Measurements from ENCODE around the gene TREM1. TPM values are rescaled to one million over a fixed set of nuclear protein-coding genes. Genes with fewer than 3 reads are reported as not detected.

Gene TREM1
- 1 to 10 TPM in 1 of 4 donors, not detected in 3; 2.1 TPM for total RNA-seq

DNA sequence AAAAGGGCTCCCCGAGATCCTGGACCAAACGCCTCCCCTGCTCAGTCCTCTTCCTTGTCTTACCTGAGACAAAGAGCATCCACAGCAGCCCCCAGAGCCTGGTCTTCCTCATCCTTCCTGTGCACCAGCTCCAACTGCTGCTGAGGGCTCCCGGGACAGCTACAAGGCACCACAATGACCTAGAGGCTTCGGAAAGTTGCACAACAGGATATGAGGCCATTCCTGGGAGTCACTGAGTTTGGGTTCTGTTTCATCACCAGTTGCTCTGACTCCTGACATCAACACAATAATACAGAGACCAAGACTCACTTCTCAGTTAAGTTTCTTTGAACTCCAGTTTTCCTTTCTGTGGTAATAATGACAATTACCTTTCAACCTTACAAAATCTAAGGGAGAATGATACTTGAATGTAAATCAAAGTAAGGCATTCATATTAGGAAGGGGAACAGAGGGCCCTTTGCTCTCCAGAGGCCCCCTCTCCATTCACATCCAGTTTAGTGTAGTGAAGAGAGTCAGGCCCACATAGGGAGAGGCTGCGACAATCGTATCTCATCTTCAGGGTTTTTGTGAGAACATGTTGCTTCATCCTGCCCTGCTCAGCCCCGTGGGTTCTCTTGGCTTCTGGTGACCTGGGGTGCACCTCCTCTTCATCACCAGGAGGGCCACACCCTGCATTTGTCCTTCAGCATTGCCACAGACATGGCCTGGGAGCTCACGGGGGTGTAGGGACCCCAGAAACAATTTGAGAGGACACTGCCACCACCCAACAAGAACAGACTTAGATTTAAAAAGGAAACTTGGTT is at the start of gene TREM1:
TREM1 (minus strand) TSS at position 139 of the 803 bp plus-strand sequence; CDS start at position 112, 27 bp downstream.
- Histone ChIP-seq H3K4me1 (no peaks in the 10 kb centered on the region), H3K4me3 (no peak within 1 kb of the TSS), H3K27me3 (no peaks in the 10 kb centered on the region), H3K9me3 (no peaks in the 10 kb centered on the region), H3K36me3 (no peaks in the 10 kb centered on the region), H3K27ac (peak within 1 kb of the TSS in 2 of 4 donors; percentile 22 to 44)
- no peak for TF ChIP-seq POLR2A (IDR thresholded peaks at IDR 0.05)
- TF ChIP-seq, protein P1, sequence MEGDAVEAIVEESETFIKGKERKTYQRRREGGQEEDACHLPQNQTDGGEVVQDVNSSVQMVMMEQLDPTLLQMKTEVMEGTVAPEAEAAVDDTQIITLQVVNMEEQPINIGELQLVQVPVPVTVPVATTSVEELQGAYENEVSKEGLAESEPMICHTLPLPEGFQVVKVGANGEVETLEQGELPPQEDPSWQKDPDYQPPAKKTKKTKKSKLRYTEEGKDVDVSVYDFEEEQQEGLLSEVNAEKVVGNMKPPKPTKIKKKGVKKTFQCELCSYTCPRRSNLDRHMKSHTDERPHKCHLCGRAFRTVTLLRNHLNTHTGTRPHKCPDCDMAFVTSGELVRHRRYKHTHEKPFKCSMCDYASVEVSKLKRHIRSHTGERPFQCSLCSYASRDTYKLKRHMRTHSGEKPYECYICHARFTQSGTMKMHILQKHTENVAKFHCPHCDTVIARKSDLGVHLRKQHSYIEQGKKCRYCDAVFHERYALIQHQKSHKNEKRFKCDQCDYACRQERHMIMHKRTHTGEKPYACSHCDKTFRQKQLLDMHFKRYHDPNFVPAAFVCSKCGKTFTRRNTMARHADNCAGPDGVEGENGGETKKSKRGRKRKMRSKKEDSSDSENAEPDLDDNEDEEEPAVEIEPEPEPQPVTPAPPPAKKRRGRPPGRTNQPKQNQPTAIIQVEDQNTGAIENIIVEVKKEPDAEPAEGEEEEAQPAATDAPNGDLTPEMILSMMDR (IDR thresholded peaks at IDR 0.05), result no peak
- DNase-seq, result peak in 1 of 3 donors; percentile 61

- Histone ChIP-seq H3K27me3 (no peaks in the 10 kb centered on the region), H3K4me1 (peaks cover 0 to 18% (median 6%) of the 10 kb centered on the region in 4 donors), H3K4me3 (no peak overlapping the region), H3K36me3 (no peaks in the 10 kb centered on the region), H3K27ac (no peak overlapping the region), H3K9me3 (no peaks in the 10 kb centered on the region)
- DNase-seq, result no peak
- TF ChIP-seq POLR2A (IDR thresholded peaks at IDR 0.05), result no peak
- TF ChIP-seq, protein P1 (IDR thresholded peaks at IDR 0.05), result no peak
These were observed 49.5 kb upstream of the TREM1 start for GRCh38 chr6:41335943-41336342.

DNA sequence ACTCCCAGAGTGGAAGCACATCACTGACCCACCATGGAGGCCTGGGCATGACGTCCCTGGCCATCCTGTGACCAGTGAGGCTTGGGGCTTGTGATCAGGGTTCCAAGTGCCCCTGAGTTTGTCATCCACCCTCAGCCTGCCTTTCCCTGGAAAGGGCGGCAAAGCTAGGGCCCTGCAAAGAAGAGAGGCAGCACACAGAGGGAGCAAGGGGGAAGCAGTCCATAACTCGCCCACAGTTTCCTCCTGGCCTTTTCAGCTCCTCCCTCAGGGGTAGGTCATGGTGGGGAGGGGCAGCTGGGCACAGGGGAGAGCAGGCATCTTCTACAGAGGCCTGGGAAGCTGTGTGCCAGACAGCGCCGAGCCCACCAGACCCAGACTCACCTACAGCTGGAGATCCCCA is 48.8 kb upstream of the TREM1 start, which contains the start of gene NCR2:
NCR2 (plus strand) TSS at position 313 of the 400 bp plus-strand sequence. CDS start 269 bp downstream, outside the sequence.
- H3K4me1 ChIP-seq, result peaks cover 0 to 18% (median 6%) of the 10 kb centered on the region in 4 donors
- no peak within 1 kb of the TSS for H3K4me3 ChIP-seq
- H3K9me3 ChIP-seq, result no peaks in the 10 kb centered on the region
- no peak for TF ChIP-seq POLR2A (IDR thresholded peaks at IDR 0.05)
- TF ChIP-seq, protein P1 (IDR thresholded peaks at IDR 0.05), result no peak
- DNase-seq, result no peak
- H3K27ac ChIP-seq, result peak within 1 kb of the TSS in 2 of 4 donors; percentile 11 to 68
- no peaks in the 10 kb centered on the region for H3K36me3 ChIP-seq
- H3K27me3 ChIP-seq, result no peaks in the 10 kb centered on the region

DNA sequence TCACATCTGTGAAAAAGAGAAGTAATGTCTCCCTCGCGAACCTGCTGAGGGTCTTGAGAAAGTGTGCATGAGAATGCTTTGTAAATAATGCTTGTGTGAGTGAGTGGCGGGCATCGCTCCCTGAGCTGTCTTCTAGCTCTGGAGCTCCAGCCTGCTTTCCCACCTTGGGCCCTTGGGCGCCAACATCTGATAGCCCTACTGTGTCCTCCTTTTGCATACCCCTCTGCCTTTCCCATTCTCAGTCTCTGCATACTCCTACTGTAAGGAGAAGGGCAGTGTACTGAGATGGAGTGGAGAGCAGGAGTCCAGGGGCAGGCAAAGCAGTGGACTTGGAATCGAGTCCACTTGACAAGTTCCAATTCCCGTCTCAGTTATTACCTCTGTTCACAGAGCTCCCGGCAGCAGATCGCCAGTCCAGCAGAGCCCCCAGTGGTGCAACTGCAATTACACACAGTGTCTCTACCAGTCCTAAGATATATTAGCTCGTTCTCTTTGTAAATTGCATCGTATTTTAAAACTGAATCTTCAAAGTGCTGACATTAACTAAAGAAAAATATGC is 48.1 kb upstream of the TREM1 start:
- TF ChIP-seq POLR2A (IDR thresholded peaks at IDR 0.05), result no peak
- TF ChIP-seq, protein P1 (IDR thresholded peaks at IDR 0.05), result no peak
- peaks cover 0 to 18% (median 6%) of the 10 kb centered on the region in 4 donors for H3K4me1 ChIP-seq
- no peaks in the 10 kb centered on the region for H3K27me3 ChIP-seq
- peak overlapping the region in 2 of 4 donors; percentile 11 to 68 for H3K27ac ChIP-seq
- H3K9me3 ChIP-seq, result no peaks in the 10 kb centered on the region
- DNase-seq, result no peak
- H3K4me3 ChIP-seq, result no peak overlapping the region
- no peaks in the 10 kb centered on the region for H3K36me3 ChIP-seq

DNA sequence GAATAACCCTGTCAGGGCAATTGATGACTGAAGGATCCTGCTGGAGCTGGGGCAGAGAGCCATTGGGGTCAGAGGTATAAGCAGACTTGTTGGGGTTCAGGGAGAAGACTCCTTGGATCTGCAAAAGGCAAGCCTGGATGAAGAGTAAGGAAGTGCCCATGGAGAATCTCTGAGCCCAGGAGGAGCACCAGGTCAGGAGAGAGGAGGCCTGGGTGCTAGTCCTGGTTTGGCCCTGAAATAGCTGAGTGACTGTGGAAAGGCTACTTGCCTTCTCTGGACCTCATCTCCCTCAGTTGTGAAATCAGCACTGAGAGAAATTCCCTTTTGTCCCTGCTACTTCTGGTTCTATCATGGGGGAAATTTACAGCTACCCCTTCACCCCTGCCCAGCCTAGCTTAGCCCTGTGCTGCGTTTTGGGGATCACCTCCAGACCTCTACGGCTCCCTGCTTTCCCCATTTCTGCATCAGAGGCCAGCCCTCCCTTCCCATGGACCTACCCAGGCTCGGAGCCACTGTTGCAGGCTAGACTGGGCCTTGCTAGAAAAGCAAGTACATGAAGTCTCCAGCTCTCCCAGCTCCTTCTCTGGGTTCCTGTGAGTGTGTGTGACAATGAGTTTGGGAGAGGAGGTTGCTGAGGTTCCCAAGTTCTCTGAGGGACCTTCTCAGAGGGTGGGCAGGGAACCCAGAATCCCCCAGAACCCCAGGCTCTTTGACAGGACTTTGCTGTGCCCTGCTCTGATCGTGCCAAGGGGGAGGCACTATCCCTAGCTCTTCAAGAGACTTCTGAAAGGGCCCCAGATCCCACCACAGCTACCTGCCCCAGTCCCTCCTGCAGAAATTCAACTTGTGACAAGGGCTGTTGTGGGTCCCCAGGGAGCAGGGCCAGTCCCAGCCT is 46.6 kb upstream of the TREM1 start:
- no peaks in the 10 kb centered on the region for H3K27me3 ChIP-seq
- H3K27ac ChIP-seq, result peak overlapping the region in 2 of 4 donors; percentile 11 to 68
- H3K9me3 ChIP-seq, result no peaks in the 10 kb centered on the region
- TF ChIP-seq POLR2A (IDR thresholded peaks at IDR 0.05), result no peak
- TF ChIP-seq, protein P1 (IDR thresholded peaks at IDR 0.05), result no peak
- peaks cover 0 to 18% (median 6%) of the 10 kb centered on the region in 4 donors for H3K4me1 ChIP-seq
- DNase-seq, result no peak
- H3K36me3 ChIP-seq, result no peaks in the 10 kb centered on the region
- H3K4me3 ChIP-seq, result no peak overlapping the region
